GM12892 (cell line): ENCODE data around the gene LY86.

Experiments used
- POLR2A ChIP-seq: IDR thresholded peaks from 2 replicates; pipeline ENCODE4 v1.6.1; 2011; ENCODE audit warnings: low read depth, low read length, control low read depth
- POLR2AphosphoS5 ChIP-seq: IDR thresholded peaks from 2 replicates; pipeline ENCODE4 v1.6.1; 2011; ENCODE audit warnings: low read depth, low read length, control low read depth
- TAF1 ChIP-seq: IDR thresholded peaks from 2 replicates; pipeline ENCODE4 v1.6.1; 2011; ENCODE audit warnings: low read depth, mild to moderate bottlenecking, control low read depth, low read length, borderline replicate concordance

- TF ChIP-seq POLR2A = no peak
- no peak for TF ChIP-seq POLR2AphosphoS5
- TF ChIP-seq TAF1 = no peak
Observed at GRCh38 chr6:6689400-6690143, 101.1 kb downstream of the LY86 start.
